A549 (cell line): ENCODE measurements around the gene NR1H4.

Experiments used
- CEBPB ChIP-seq, 2 experiments: fragments of >200 bp in 1 of 2; sonication (Bioruptor Twin) in 1 of 2; formaldehyde crosslinking in 1 of 2; IDR thresholded peaks; 2 replicates each; pipeline ENCODE4 v1.6.1; 2012 to 2016
- EP300 ChIP-seq, 2 experiments: fragments of >200 bp; sonication (Bioruptor Twin); formaldehyde crosslinking; IDR thresholded peaks; 2 replicates in 1 of 2; 3 replicates in 1 of 2; pipeline ENCODE4 v1.6.1; 2016 to 2017
- GATA3 ChIP-seq: IDR thresholded peaks from 2 replicates; pipeline ENCODE4 v1.6.1; 2012; ENCODE audit warnings: borderline replicate concordance
- POLR2A ChIP-seq: IDR thresholded peaks from 2 replicates; pipeline ENCODE4 v1.6.1; 2012; ENCODE audit warnings: mild to moderate bottlenecking, low read length
- RAD21 ChIP-seq, 2 experiments: fragments of >200 bp in 1 of 2; sonication (Bioruptor Twin) in 1 of 2; formaldehyde crosslinking in 1 of 2; IDR thresholded peaks in 1 of 2; conservative IDR thresholded peaks in 1 of 2; 2 replicates in 1 of 2; 3 replicates in 1 of 2; pipeline ENCODE4 v1.6.1; 2012 to 2018; ENCODE audit warnings: inconsistent platforms in 1 of 2
- TF ChIP-seq, protein P1 (sequence below): fragments of >200 bp; sonication (Bioruptor Twin); formaldehyde crosslinking; IDR thresholded peaks from 3 replicates; pipeline ENCODE4 v1.5.1; 2016
- TF ChIP-seq, protein P2 (sequence below): IDR thresholded peaks from 2 replicates; pipeline ENCODE4 v1.6.1; 2012; ENCODE audit warnings: low read depth, borderline replicate concordance
- TF ChIP-seq, protein P3 (sequence below): IDR thresholded peaks from 2 replicates; pipeline ENCODE4 v1.6.1; 2012

GRCh38 chr12:100450735-100451134 is 22.9 kb upstream of the NR1H4 start:
- TF ChIP-seq, protein P1, sequence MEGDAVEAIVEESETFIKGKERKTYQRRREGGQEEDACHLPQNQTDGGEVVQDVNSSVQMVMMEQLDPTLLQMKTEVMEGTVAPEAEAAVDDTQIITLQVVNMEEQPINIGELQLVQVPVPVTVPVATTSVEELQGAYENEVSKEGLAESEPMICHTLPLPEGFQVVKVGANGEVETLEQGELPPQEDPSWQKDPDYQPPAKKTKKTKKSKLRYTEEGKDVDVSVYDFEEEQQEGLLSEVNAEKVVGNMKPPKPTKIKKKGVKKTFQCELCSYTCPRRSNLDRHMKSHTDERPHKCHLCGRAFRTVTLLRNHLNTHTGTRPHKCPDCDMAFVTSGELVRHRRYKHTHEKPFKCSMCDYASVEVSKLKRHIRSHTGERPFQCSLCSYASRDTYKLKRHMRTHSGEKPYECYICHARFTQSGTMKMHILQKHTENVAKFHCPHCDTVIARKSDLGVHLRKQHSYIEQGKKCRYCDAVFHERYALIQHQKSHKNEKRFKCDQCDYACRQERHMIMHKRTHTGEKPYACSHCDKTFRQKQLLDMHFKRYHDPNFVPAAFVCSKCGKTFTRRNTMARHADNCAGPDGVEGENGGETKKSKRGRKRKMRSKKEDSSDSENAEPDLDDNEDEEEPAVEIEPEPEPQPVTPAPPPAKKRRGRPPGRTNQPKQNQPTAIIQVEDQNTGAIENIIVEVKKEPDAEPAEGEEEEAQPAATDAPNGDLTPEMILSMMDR = no peak
- no peak for TF ChIP-seq GATA3
- TF ChIP-seq CEBPB (IDR thresholded peaks at IDR 0.05) = no peak
- TF ChIP-seq, protein P2, sequence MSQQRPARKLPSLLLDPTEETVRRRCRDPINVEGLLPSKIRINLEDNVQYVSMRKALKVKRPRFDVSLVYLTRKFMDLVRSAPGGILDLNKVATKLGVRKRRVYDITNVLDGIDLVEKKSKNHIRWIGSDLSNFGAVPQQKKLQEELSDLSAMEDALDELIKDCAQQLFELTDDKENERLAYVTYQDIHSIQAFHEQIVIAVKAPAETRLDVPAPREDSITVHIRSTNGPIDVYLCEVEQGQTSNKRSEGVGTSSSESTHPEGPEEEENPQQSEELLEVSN = no peak
- TF ChIP-seq POLR2A = no peak
- no peak for TF ChIP-seq RAD21 (conservative IDR thresholded peaks at IDR 0.05 in 1 of 2, IDR thresholded peaks at IDR 0.05 in 1 of 2)
- TF ChIP-seq, protein P3, sequence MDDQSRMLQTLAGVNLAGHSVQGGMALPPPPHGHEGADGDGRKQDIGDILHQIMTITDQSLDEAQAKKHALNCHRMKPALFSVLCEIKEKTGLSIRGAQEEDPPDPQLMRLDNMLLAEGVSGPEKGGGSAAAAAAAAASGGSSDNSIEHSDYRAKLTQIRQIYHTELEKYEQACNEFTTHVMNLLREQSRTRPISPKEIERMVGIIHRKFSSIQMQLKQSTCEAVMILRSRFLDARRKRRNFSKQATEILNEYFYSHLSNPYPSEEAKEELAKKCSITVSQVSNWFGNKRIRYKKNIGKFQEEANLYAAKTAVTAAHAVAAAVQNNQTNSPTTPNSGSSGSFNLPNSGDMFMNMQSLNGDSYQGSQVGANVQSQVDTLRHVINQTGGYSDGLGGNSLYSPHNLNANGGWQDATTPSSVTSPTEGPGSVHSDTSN = no peak
- no peak for TF ChIP-seq EP300 (IDR thresholded peaks at IDR 0.05)
